Measurements from ENCODE around the gene DRAM2. TPM values are rescaled to one million over a fixed set of nuclear protein-coding genes. Genes with fewer than 3 reads are reported as not detected.
"Not testable (repeated sequence)": the region's sequence is repeated elsewhere in the genome, so short reads cannot be mapped to it uniquely, and the experiment has no call there.

The DRAM2 gene
- total RNA-seq, 3 donors from 2014 or later: 51.5 to 122 (median 74.5) TPM

DNA sequence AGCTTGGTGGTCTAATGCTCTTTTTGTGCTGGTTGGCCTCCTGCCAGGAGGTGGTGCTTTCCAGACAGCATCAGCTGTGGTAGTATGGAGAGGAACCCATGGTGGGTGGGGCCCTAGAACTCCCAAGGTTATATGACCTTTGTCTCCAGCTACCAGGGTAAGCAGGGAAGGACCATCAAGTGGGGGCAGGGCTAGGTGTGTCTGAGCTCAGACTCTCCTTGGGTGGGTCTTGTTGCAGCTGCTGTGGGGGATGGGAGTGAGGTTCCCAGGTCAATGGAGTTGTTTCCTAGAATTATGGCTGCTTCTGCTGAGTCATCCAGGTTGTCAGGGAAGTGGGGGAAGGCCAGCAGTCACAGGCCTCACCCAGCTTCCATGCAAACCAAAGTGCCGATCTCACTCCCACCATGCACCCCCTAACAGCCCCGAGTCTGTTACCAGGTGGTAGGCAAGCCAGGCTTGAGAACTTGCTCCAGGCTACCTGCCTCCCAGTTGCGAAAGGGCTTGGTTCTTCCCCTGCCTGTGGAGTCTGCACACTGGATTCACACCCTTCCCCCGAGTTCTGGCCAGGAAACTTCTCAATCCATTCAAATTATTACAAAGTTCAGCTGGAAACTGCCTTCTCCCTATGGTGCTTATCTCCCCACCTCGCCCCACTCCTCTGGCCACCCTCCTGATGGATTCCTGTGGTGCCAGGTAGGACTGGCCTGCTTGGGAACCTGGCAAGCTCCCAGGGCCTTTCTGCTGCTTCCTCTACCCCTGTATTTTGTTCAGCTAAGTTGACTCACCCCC, 37.8 kb downstream of the DRAM2 start:
- intact Hi-C loops (cut with DNase I; ENCODE audit: low total_unique reads): no loop called here
- Histone ChIP-seq H3K4me1 (no peaks in the 10 kb centered on the region), H3K9me3 (peaks cover 5 to 48% of the 10 kb centered on the region in 2 donors), H3K27ac (no peak overlapping the region), H3K36me3 (no peaks in the 10 kb centered on the region), H3K4me3 (no peak overlapping the region), H3K27me3 (no peaks in the 10 kb centered on the region)
- TF ChIP-seq POLR2AphosphoS5 (IDR thresholded peaks at IDR 0.05) (no peak), POLR2A (IDR thresholded peaks at IDR 0.05) (no peak)
- TF ChIP-seq, protein P1, sequence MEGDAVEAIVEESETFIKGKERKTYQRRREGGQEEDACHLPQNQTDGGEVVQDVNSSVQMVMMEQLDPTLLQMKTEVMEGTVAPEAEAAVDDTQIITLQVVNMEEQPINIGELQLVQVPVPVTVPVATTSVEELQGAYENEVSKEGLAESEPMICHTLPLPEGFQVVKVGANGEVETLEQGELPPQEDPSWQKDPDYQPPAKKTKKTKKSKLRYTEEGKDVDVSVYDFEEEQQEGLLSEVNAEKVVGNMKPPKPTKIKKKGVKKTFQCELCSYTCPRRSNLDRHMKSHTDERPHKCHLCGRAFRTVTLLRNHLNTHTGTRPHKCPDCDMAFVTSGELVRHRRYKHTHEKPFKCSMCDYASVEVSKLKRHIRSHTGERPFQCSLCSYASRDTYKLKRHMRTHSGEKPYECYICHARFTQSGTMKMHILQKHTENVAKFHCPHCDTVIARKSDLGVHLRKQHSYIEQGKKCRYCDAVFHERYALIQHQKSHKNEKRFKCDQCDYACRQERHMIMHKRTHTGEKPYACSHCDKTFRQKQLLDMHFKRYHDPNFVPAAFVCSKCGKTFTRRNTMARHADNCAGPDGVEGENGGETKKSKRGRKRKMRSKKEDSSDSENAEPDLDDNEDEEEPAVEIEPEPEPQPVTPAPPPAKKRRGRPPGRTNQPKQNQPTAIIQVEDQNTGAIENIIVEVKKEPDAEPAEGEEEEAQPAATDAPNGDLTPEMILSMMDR (IDR thresholded peaks at IDR 0.05): no peak
- DNase-seq (ENCODE audit: low spot score in 2 of 2): no peak

DNA sequence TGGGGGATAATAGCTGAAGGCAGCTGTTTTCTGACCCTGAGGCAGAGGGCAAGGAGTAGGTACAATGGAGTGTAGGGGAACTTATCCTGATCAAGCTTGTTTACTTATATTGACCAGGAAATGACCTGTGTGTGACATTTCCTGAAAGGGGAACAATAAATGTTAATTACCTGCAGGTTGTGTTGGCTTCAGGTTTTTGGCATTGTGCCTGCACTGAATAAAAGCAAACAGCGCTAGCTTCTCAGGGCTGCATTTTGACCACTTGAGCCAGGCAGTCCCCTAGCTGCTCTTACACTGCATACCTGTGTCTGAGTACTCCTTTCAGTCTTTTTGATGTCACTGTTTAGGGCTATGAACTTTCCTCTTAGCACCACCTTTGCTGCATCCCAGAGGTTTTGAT, 40.6 kb downstream of the DRAM2 start:
- no peak for DNase-seq (ENCODE audit: low spot score in 2 of 2)
- Histone ChIP-seq H3K27ac (no peak overlapping the region), H3K4me3 (no peak overlapping the region), H3K4me1 (no peaks in the 10 kb centered on the region), H3K36me3 (no peaks in the 10 kb centered on the region), H3K27me3 (no peaks in the 10 kb centered on the region), H3K9me3 (peaks cover 9 to 72% of the 10 kb centered on the region in 2 donors)
- intact Hi-C loops (cut with DNase I; ENCODE audit: low total_unique reads): no loop called here
- no peak for TF ChIP-seq POLR2A (IDR thresholded peaks at IDR 0.05)
- TF ChIP-seq, protein P1 (IDR thresholded peaks at IDR 0.05): no peak
- no peak for TF ChIP-seq POLR2AphosphoS5 (IDR thresholded peaks at IDR 0.05)

DNA sequence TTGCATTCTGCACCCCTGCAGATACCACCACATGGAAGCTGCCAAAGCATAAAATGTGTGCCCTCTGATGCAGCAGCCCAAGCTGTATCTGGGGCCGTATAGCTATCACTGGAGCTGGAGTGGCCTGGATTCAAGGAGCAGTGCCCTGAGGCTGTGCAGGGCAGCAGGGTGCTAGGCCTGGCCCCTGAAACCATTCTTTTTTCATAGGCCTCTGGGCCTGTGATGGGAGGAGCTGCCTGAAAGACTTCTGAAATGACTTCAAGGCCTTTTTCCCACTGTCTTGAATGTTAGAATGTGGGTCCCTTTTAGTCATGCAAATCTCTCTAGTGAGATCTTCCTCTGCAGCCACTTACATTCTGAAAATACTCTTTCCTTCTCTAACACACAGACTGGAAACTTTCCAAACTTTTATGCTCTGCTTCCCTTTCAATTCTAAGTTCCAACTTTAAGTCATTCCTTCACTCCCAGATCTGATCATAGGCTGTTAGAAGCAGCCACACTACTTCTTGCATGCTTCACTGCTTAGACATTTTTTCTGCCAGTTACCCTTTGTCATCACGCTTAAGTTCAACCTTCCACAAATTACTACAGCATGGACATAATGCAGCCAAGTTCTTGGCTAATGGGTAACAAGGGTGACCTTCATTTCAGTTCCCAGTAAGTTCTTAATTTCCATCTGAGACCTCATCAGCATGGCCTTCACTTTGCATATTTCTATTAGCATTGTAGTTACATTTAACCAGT, 42.4 kb downstream of the DRAM2 start:
- H3K36me3 ChIP-seq: no peaks in the 10 kb centered on the region
- no peak overlapping the region for H3K4me3 ChIP-seq
- no peaks in the 10 kb centered on the region for H3K27me3 ChIP-seq
- TF ChIP-seq POLR2AphosphoS5 (IDR thresholded peaks at IDR 0.05) (no peak), POLR2A (IDR thresholded peaks at IDR 0.05) (no peak)
- TF ChIP-seq, protein P1 (IDR thresholded peaks at IDR 0.05): no peak
- H3K27ac ChIP-seq: no peak overlapping the region
- intact Hi-C loops (cut with DNase I; ENCODE audit: low total_unique reads): no loop called here
- H3K4me1 ChIP-seq: no peaks in the 10 kb centered on the region
- no peak for DNase-seq (ENCODE audit: low spot score in 2 of 2)
- peaks cover 9 to 72% of the 10 kb centered on the region in 2 donors for H3K9me3 ChIP-seq

DNA sequence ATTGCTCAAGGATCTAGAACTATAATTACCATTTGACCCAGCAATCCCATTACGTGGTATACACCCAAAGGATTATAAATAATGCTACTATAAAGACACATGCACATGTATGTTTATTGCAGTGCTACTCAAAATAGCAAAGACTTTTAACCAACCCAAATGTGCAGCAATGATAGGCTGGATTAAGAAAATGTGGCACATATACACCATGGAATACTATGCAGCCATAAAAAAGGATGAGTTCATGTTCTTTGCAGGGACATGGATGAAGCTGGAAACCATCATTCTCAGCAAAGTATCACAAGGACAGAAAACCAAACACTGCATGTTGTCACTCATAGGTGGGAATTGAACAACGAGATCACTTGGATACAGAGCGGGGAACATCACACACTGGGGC, 44.5 kb downstream of the DRAM2 start:
- peaks cover 9 to 55% of the 10 kb centered on the region in 2 donors for H3K9me3 ChIP-seq
- H3K27me3 ChIP-seq; H3K36me3 ChIP-seq; H3K27ac ChIP-seq; intact Hi-C loops (cut with DNase I; ENCODE audit: low total_unique reads); DNase-seq (ENCODE audit: low spot score in 2 of 2); H3K4me3 ChIP-seq; H3K4me1 ChIP-seq: not testable (repeated sequence)

DNA sequence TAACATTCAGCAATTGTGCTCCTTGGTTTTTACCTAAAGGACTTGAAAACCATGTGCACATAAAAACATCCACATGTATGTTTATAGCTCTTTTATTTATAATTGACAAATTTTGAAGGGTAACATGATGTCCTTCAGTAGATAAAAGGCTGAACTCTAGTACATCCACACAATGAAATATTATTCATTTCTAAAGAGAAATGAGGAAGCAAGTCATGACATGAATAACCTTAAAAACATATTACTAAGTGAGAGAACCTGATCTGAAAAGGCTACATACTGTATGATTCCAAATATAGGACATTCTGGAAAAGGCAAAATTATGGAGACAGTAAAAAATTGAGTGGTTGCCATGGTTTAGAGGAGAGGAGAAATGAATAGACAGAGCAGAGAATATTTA, 50.3 kb downstream of the DRAM2 start:
- DNase-seq (ENCODE audit: low spot score in 2 of 2): no peak
- H3K4me3 ChIP-seq: no peak overlapping the region
- no peaks in the 10 kb centered on the region for H3K9me3 ChIP-seq
- intact Hi-C loops (cut with DNase I; ENCODE audit: low total_unique reads): no loop called here
- no peaks in the 10 kb centered on the region for H3K27me3 ChIP-seq
- TF ChIP-seq POLR2A (IDR thresholded peaks at IDR 0.05) (no peak), POLR2AphosphoS5 (IDR thresholded peaks at IDR 0.05) (no peak)
- TF ChIP-seq, protein P1 (IDR thresholded peaks at IDR 0.05): no peak
- no peaks in the 10 kb centered on the region for H3K36me3 ChIP-seq
- no peaks in the 10 kb centered on the region for H3K4me1 ChIP-seq
- H3K27ac ChIP-seq: no peak overlapping the region
